ENCODE results near the gene ZNF397.

ZNF397 gene

DNA sequence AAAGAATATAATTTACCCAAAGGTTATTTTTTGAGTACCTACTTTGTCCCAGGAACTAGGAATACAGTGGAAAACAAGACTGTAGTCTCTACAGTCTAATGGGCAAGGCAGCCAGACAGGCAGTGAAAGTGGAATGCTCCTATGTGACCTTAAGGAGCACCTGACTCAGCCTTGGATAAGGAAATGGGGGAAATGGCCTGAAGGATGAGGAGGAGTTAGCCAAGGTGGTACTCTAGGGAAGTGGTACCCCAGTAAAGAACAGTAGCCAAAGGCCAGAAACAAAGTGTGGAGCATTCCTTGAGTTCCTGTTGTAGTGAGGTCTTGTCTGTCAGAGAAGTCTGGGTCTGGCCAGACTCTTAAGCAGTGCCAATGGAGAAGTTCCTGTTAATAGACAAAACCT is 6.0 kb downstream of the ZNF397 start:
- no peak for DNase-seq (ENCODE audit: low read depth)

- DNase-seq (ENCODE audit: low read depth) = no peak
Measured at GRCh38 chr18:35247412-35248249, 6.8 kb downstream of the ZNF397 start.

DNA sequence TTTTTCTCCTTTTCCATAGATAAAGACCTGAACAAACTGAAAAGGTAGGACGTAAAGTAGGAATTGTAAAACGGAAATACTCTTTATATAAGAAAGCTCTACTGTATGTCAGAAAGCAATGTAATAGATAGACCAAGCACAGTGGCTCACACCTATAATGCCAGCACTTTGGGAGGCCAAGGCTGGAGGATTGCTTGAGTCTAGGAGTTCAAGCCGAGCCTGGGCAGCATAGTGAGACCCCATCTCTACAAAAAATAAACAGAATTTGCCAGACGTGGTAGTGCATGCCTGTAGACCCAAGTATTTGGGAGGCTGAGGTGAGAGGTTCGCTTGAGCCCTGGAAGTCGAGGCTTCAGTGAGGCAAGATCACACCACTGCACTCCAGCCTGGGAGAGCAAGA is 7.6 kb downstream of the ZNF397 start:
- DNase-seq (ENCODE audit: low read depth) = no peak

GRCh38 chr18:35252466-35252865 is 11.6 kb downstream of the ZNF397 start:
- DNase-seq (ENCODE audit: low read depth) = no peak

- no peak for DNase-seq (ENCODE audit: low read depth)
Measured at GRCh38 chr18:35253655-35254287, 12.9 kb downstream of the ZNF397 start.

DNA sequence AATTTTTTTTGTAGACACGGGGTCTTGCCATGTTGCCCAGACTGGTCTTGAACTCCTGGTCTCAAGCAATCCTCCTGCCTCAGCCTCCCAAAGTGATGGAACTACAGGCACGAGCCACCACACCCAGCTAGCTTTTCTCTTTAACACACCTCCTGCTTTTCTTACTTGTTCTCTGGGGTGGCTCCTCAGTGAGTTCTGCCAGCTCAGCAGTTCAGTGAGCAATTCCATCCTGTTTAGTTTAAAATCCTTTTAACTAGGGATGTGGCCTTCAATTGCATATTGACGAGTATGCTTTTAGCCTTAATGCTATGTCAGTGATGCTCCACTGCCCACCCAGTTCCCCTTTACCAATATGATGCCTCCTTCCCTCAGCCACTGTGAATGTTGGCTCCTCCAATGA is 16.1 kb downstream of the ZNF397 start:
- DNase-seq (ENCODE audit: low read depth) = no peak

DNA sequence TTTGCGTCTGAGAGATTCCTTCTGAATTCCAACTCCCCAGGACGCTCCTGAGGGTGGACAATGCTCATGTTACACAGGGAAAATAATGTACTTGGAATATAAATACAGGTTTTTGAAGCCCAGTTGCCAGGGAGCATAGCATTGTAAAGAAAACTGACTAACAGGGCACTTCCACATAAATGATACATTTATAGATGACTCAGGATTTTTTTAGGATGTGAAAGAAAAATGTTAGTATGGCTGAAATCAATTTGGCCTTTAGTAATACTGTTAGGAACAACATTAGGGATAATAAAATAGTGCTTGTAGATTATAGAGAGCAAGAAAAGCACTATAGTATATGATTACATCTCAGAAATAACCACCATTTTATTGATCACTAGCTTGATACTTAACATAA is 23.6 kb downstream of the ZNF397 start:
- DNase-seq (ENCODE audit: low read depth) = no peak

- DNase-seq (ENCODE audit: low read depth) = no peak
Measured at GRCh38 chr18:35267161-35267651, 26.4 kb downstream of the ZNF397 start.

- no peak for DNase-seq (ENCODE audit: low read depth)
Measured at GRCh38 chr18:35267809-35268208, 27.0 kb downstream of the ZNF397 start.

- no peak for DNase-seq (ENCODE audit: low read depth)
Measured at GRCh38 chr18:35268821-35269220, 28.0 kb downstream of the ZNF397 start.

- no peak for DNase-seq (ENCODE audit: low read depth)
Measured at GRCh38 chr18:35271656-35272055, 30.8 kb downstream of the ZNF397 start.

- no peak for DNase-seq (ENCODE audit: low read depth)
Measured at GRCh38 chr18:35276267-35276666, 35.4 kb downstream of the ZNF397 start.

DNA sequence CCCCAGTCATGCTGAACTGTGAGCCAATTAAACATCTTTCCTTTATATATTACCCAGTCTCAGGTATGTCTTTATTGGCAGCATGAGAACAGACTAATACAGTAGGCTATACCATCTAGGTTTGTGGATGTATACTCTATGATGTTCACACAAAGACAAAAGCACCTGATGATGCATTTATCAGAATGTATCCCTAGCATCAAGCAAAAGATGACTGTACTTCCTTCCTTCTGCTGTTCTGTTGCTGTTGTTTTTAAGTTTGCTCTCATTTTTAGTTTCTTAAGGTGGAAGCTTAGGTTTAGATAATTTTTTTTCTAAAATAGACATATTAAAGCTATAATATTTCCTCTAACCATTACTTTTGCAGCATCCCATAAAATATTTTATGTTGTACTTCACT is 36.8 kb downstream of the ZNF397 start:
- no peak for DNase-seq (ENCODE audit: low read depth)

- DNase-seq (ENCODE audit: low read depth) = no peak
Measured at GRCh38 chr18:35278085-35278484, 37.3 kb downstream of the ZNF397 start.

- no peak for DNase-seq (ENCODE audit: low read depth)
Measured at GRCh38 chr18:35278969-35279368, 38.1 kb downstream of the ZNF397 start.

GRCh38 chr18:35282353-35282752 is 41.5 kb downstream of the ZNF397 start:
- DNase-seq (ENCODE audit: low read depth) = peak; percentile 72

- DNase-seq (ENCODE audit: low read depth) = no peak
Measured at GRCh38 chr18:35283923-35284794, 43.3 kb downstream of the ZNF397 start.

DNA sequence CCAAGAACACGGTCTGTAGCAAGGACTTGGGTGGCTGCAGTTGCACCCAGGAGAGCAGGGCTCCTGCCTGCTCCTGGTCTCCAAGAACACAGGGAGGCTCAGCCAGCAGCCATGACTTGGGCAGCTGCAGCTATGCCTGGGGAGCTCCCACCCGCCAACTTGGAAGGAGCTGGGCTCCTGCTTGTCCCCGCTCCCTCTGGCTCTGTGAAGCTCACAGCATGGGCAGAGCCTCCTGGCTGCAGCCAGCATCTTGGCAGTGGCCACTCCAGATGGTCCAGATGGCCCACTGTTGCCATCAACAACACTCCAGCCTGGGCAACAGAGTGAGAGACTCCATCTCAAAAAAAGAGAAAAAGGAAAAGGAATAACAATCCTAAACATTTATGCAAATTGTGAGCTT is 44.0 kb downstream of the ZNF397 start:
- DNase-seq (ENCODE audit: low read depth) = no peak

DNA sequence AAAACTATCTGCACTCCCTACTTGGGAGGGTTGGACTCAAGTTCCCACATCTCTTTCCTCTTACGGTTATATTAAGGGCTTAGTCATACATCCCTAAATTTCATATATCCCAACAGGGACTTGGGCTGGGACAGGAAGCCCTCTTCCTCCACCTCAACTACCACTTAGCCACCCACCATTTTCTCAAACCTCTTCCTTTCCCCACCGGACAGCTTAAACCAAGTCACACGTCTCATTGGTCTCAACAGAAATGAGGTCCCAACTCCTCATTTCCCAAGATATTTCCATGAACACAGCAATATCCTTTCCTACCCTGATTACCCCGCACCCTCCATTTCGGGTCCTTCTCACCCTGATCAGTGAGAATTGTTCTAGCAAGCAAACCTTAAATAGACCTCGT is 48.5 kb downstream of the ZNF397 start:
- peak; percentile 44 for DNase-seq (ENCODE audit: low read depth)

DNA sequence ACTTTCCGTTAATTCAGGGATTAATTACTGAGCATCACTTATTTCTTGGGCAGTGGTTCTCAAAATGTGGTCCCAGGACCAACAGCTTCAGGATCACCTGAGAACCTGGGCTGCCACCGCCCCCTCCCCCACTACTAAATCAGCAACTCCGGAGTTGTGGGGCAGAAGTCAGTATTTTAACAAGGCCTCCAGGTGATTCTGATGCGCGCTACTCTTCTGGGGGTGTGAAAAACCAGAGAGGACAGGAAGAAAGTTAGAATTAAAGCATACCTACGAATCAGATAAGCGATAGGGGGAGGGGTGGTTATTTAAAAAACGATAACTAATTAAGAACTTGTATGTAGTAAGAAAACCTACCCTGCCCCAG is 48.9 kb downstream of the ZNF397 start:
- DNase-seq (ENCODE audit: low read depth) = no peak

DNA sequence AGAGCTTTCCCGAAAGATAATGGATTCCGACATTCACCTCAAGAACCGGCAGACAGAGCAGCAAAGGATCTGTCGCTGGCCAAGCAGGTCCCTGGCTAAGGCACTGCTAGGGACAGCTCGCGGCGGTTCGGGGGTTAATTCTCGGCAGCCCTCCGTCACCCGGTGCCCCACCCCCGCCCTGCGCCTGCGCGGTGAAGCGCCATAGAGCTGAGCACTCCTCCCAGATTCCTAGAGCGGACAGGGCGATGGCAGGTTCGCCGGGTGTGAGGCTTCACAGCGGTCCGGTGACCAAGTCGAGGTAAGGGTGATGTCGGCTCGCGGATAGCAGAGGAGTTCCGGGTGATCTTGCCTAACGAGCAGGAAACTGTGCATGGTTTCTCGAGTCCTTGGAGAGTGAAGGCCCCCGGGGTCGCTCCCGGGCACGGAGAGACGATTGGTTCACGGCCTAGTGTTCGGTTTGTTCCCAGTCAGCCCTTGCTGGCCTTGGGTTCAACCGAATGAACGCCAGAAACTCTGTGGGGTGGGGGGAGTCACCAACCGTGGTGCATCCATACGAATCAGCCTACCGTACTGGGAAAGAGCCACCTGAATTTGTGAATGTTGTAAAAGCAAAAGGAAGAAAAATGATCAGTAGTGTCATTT is 49.4 kb downstream of the ZNF397 start, which contains the start of gene ZSCAN30:
Gene ZSCAN30, minus strand, starts transcription at position 136 of the 642 bp plus-strand sequence. CDS start 25,877 bp downstream, outside the sequence.
- DNase-seq (ENCODE audit: low read depth) = peak; percentile 88

GRCh38 chr18:35291166-35291565 is 50.3 kb downstream of the ZNF397 start:
- no peak for DNase-seq (ENCODE audit: low read depth)

All from stromal cell of bone marrow (primary cell).